ENCODE data around the gene FZR1. TPM values are rescaled to one million over a fixed set of nuclear protein-coding genes. Genes with fewer than 3 reads are reported as not detected.
A peak's percentile ranks its signal among the peaks of the same experiment; 100 is the strongest.

Gene FZR1
- total RNA-seq, 6 experiments from 2014 or later, result 18.7 to 34.1 (median 23.8) TPM

GRCh38 chr19:3474010-3474409 is 32.1 kb upstream of the FZR1 start:
- TF ChIP-seq POLR2A (IDR thresholded peaks at IDR 0.05) (no peak), CTCF (IDR thresholded peaks at IDR 0.05) (no peak)
- no peak overlapping the region for H3K4me3 ChIP-seq
- H3K36me3 ChIP-seq, result no peaks in the 10 kb centered on the region
- peaks cover 0 to 13% (median 0%) of the 10 kb centered on the region in 4 donors for H3K4me1 ChIP-seq
- no peaks in the 10 kb centered on the region for H3K9me3 ChIP-seq
- 27% methylated on average over 3 of the region's 8 CpGs for WGBS (ENCODE audit: insufficient coverage, low coverage, low lambda C conversion rate, missing lambda C conversion rate)
- peak in 1 of 4 donors; percentile 56 for ATAC-seq
- H3K27me3 ChIP-seq, result no peaks in the 10 kb centered on the region
- no peak for DNase-seq
- intact Hi-C loops (cut with DNase I), result no loop called here
- H3K27ac ChIP-seq, result no peak overlapping the region

- Histone ChIP-seq H3K4me1 (peaks cover 0 to 13% (median 0%) of the 10 kb centered on the region in 4 donors), H3K36me3 (no peaks in the 10 kb centered on the region), H3K4me3 (no peak overlapping the region), H3K9me3 (no peaks in the 10 kb centered on the region), H3K27ac (no peak overlapping the region), H3K27me3 (no peaks in the 10 kb centered on the region)
- ATAC-seq (no peak), DNase-seq (no peak)
- intact Hi-C loops (cut with DNase I), result loop anchor here (5.0 kb wide), 1 partner anchor 152 kb away; no protein-coding TSS in a partner anchor
- TF ChIP-seq POLR2A (IDR thresholded peaks at IDR 0.05) (no peak), CTCF (IDR thresholded peaks at IDR 0.05) (no peak)
- no CpG with 5 or more reads among the region's 2 CpGs for WGBS (ENCODE audit: insufficient coverage, low coverage, low lambda C conversion rate, missing lambda C conversion rate)
These were observed 31.5 kb upstream of the FZR1 start for GRCh38 chr19:3474614-3475013.

GRCh38 chr19:3475449-3475848 is 30.7 kb upstream of the FZR1 start:
- intact Hi-C loops (cut with DNase I), result loop anchor here (5.0 kb wide), 1 partner anchor 153 kb away; no protein-coding TSS in a partner anchor
- no peak for TF ChIP-seq POLR2A (IDR thresholded peaks at IDR 0.05)
- Histone ChIP-seq H3K27me3 (no peaks in the 10 kb centered on the region), H3K27ac (no peak overlapping the region), H3K9me3 (no peaks in the 10 kb centered on the region), H3K36me3 (no peaks in the 10 kb centered on the region), H3K4me3 (no peak overlapping the region), H3K4me1 (peaks cover 0 to 15% (median 0%) of the 10 kb centered on the region in 4 donors)
- 74% methylated on average over 4 of the region's 4 CpGs for WGBS (ENCODE audit: insufficient coverage, low coverage, low lambda C conversion rate, missing lambda C conversion rate)
- DNase-seq (no peak), ATAC-seq (no peak)

GRCh38 chr19:3476830-3477229 is 29.3 kb upstream of the FZR1 start:
- H3K27me3 ChIP-seq, result peaks cover 0 to 4% of the 10 kb centered on the region in 2 donors

GRCh38 chr19:3477506-3477905 is 28.6 kb upstream of the FZR1 start:
- no peak for DNase-seq
- no peak overlapping the region for H3K27ac ChIP-seq
- no peaks in the 10 kb centered on the region for H3K9me3 ChIP-seq
- peaks cover 0 to 4% of the 10 kb centered on the region in 2 donors for H3K27me3 ChIP-seq
- no peak for ATAC-seq
- no peaks in the 10 kb centered on the region for H3K36me3 ChIP-seq
- intact Hi-C loops (cut with DNase I), result loop anchor here (5.0 kb wide), 1 partner anchor 155 kb away; no protein-coding TSS in a partner anchor
- H3K4me3 ChIP-seq, result no peak overlapping the region
- no peak for TF ChIP-seq POLR2A (IDR thresholded peaks at IDR 0.05)
- TF ChIP-seq CTCF (IDR thresholded peaks at IDR 0.05), result no peak
- H3K4me1 ChIP-seq, result peaks cover 0 to 17% (median 0%) of the 10 kb centered on the region in 4 donors

More at GRCh38 chr19:3476830-3477229, 29.3 kb upstream of the FZR1 start:
- peaks cover 0 to 17% (median 0%) of the 10 kb centered on the region in 4 donors for H3K4me1 ChIP-seq
- no peak overlapping the region for H3K4me3 ChIP-seq
- no peak overlapping the region for H3K27ac ChIP-seq
- intact Hi-C loops (cut with DNase I), result loop anchor here (5.0 kb wide), 1 partner anchor 155 kb away; no protein-coding TSS in a partner anchor
- 83% methylated on average over 2 of the region's 2 CpGs for WGBS (ENCODE audit: insufficient coverage, low coverage, low lambda C conversion rate, missing lambda C conversion rate)
- no peaks in the 10 kb centered on the region for H3K9me3 ChIP-seq
- no peaks in the 10 kb centered on the region for H3K36me3 ChIP-seq
- DNase-seq, result no peak
- no peak for ATAC-seq
- TF ChIP-seq POLR2A (IDR thresholded peaks at IDR 0.05) (no peak), CTCF (IDR thresholded peaks at IDR 0.05) (no peak)
